OCI-LY3 (cell line): ENCODE measurements around the gene CA12.

ENCODE experiments used
- EZH2phosphoT487 ChIP-seq: fragments of 200-600 bp; shearing (Covaris generic); IDR thresholded peaks from 2 replicates; pipeline ENCODE4 v1.6.1; 2018; ENCODE audit warnings: antibody characterized with exemption, mixed run types, low read depth
- TF ChIP-seq, protein P1 (sequence below): fragments of 200-600, 300-600 bp; sonication (generic); IDR thresholded peaks from 2 replicates; pipeline ENCODE4 v1.5.1; 2014; ENCODE audit warnings: antibody characterized with exemption, low read length, low read depth

DNA sequence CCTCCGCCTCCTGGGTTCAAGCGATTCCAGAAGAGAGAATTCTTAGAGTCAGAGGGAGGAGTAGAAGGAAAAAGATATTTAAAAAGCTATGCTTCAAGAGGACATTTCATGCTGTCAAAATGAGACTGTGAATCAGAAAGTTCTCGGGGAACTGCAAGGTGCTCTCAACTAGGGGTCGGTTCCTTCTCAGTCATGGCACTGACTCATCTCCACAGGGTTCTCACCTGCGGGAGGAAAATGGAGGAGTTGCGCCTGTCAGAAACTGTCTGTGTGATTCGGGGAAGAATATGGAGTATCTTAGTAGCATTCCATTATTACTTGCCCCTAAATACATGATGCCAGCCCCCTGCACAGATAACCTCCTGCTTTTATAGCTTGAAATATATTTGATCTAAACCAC, 56.9 kb downstream of the CA12 start:
- TF ChIP-seq, protein P1, sequence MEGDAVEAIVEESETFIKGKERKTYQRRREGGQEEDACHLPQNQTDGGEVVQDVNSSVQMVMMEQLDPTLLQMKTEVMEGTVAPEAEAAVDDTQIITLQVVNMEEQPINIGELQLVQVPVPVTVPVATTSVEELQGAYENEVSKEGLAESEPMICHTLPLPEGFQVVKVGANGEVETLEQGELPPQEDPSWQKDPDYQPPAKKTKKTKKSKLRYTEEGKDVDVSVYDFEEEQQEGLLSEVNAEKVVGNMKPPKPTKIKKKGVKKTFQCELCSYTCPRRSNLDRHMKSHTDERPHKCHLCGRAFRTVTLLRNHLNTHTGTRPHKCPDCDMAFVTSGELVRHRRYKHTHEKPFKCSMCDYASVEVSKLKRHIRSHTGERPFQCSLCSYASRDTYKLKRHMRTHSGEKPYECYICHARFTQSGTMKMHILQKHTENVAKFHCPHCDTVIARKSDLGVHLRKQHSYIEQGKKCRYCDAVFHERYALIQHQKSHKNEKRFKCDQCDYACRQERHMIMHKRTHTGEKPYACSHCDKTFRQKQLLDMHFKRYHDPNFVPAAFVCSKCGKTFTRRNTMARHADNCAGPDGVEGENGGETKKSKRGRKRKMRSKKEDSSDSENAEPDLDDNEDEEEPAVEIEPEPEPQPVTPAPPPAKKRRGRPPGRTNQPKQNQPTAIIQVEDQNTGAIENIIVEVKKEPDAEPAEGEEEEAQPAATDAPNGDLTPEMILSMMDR: no peak
- no peak for TF ChIP-seq EZH2phosphoT487
